ENCODE results near the gene COL15A1. TPM values are rescaled to one million over a fixed set of nuclear protein-coding genes. Genes with fewer than 3 reads are reported as not detected.

Gene COL15A1
- total and polyA plus RNA-seq, 2 of the 13 experiments (the other 11 are each of a cell fraction or from before 2014, with no cell fraction given): not detected

DNA sequence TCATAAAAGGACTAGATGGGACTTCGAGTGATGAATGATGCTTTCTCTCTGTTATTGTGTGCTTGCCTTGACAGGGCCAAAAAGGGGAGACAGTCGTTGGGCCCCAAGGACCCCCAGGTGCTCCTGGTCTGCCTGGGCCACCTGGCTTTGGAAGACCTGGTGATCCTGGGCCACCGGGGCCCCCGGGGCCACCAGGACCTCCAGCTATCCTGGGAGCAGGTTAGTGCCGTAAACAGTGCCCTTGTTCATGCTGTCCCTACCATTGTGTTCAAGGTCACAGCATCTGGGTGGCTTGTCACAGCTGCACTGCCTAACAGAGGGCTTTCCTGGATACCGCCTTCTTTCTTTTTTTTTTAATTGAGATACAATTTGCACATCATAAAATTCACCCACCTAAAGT lies 112.5 kb downstream of the COL15A1 start:
- BruUV-seq (replicated peaks): no TSS peak
- Histone ChIP-seq H3K27me3 (ENCODE audit: control insufficient read depth in 1 of 2, insufficient read depth in 2 of 2, low read length in 2 of 2) (peaks cover 0 to 6% of the 10 kb centered on the region in 2 experiments; a peak in 2 of 5 replicates), H4K20me1 (ENCODE audit: insufficient read depth, low read length) (no peaks in the 10 kb centered on the region), H3K4me2 (ENCODE audit: low read depth, low read length) (no peak overlapping the region), H3K27ac (ENCODE audit: extremely low read length, insufficient read depth, low read length) (no peak overlapping the region), H3K9me3 (ENCODE audit: low read length) (no peaks in the 10 kb centered on the region), H2AFZ (ENCODE audit: low read length) (no peak overlapping the region), H3K9ac (ENCODE audit: insufficient read depth, low read depth, low read length) (no peak overlapping the region), H3K4me3 (replicated peaks in 1 of 3; ENCODE audit: insufficient read depth in 1 of 3, low read depth in 2 of 3, low read length in 3 of 3) (no peak overlapping the region), H3K36me3 (replicated peaks in 1 of 2; ENCODE audit: control insufficient read depth in 1 of 2, insufficient read depth in 2 of 2, low read length in 2 of 2) (no peaks in the 10 kb centered on the region), H3K79me2 (ENCODE audit: insufficient read depth, low read length) (no peaks in the 10 kb centered on the region), H3K4me1 (ENCODE audit: insufficient read depth, low read length) (no peaks in the 10 kb centered on the region; the same call in 1 of the 2 replicates)
- WGBS (ENCODE audit: low lambda C conversion rate): 38% methylated on average over 3 of the region's 6 CpGs
- POLR2A ChIA-PET: no interaction called here
- FAIRE-seq (no peak), ATAC-seq (no peak), DNase-seq (ENCODE audit: low spot score) (no peak)
- no peak for TF ChIP-seq KLF13 (CRISPR knock-in tag; IDR thresholded peaks at IDR 0.05)
- CTCF ChIA-PET (ENCODE audit: low intra/inter-chr PET ratio, low total read pairs): no interaction called here
- in situ Hi-C loops (cut with HindIII; ENCODE audit: extremely low pct_ligation_motif_present, low pct_unique_long_range_greater_than_20kb): no loop called here
- intact Hi-C loops (cut with micrococcal nuclease; ENCODE audit: unreplicated experiment): no loop called here

DNA sequence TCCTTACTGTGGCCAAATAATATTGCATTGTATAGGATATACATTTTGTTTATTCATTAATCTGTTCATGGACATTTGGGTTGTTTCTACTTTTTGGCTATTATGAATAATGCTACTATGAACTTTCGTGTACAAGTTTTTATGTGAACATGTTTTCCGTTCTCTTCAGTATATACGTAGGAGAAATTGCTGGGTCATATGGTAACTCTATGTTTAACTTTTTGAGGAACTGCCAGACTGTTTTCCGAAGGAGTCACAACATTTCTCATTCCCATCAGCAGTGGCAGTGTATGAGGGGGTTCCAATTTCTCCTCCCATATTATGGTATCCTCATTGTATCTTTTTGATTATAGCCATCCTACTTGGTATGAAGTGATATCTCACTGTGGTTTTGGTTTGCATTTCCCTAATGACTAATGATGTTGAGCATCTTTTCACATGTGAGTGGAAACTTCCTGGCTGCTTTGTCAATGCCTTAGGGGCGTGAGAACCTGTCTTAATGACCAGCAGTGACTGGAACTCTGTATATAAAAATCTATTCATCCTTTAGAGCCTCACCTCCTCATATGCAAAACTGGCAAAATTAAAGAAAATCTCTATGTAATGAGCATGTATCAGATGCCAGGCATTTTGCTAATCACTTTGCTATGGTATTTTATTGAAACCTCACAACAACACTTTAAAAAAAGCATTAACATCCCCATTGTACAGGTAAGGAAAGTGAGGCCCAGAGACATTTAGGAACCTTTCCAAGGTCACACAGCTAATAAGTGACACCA lies 113.4 kb downstream of the COL15A1 start:
- ATAC-seq (no peak), DNase-seq (ENCODE audit: low spot score) (no peak), FAIRE-seq (no peak)
- Histone ChIP-seq H3K4me3 (replicated peaks in 1 of 3; ENCODE audit: insufficient read depth in 1 of 3, low read depth in 2 of 3, low read length in 3 of 3) (no peak overlapping the region), H4K20me1 (ENCODE audit: insufficient read depth, low read length) (no peaks in the 10 kb centered on the region), H3K27me3 (ENCODE audit: control insufficient read depth in 1 of 2, insufficient read depth in 2 of 2, low read length in 2 of 2) (peaks cover 0 to 3% of the 10 kb centered on the region in 2 experiments; a peak in 2 of 5 replicates), H3K9ac (ENCODE audit: insufficient read depth, low read depth, low read length) (no peak overlapping the region), H3K9me3 (ENCODE audit: low read length) (no peaks in the 10 kb centered on the region), H3K27ac (ENCODE audit: extremely low read length, insufficient read depth, low read length) (no peak overlapping the region), H3K79me2 (ENCODE audit: insufficient read depth, low read length) (no peaks in the 10 kb centered on the region), H2AFZ (ENCODE audit: low read length) (no peak overlapping the region), H3K36me3 (replicated peaks in 1 of 2; ENCODE audit: control insufficient read depth in 1 of 2, insufficient read depth in 2 of 2, low read length in 2 of 2) (no peaks in the 10 kb centered on the region), H3K4me2 (ENCODE audit: low read depth, low read length) (no peak overlapping the region), H3K4me1 (ENCODE audit: insufficient read depth, low read length) (no peaks in the 10 kb centered on the region; the same call in 1 of the 2 replicates)
- POLR2A ChIA-PET: no interaction called here
- WGBS (ENCODE audit: low lambda C conversion rate): 19% methylated on average over 5 of the region's 5 CpGs
- CTCF ChIA-PET (ENCODE audit: low intra/inter-chr PET ratio, low total read pairs): no interaction called here
- in situ Hi-C loops (cut with HindIII; ENCODE audit: extremely low pct_ligation_motif_present, low pct_unique_long_range_greater_than_20kb) (no loop called here), intact Hi-C loops (cut with micrococcal nuclease; ENCODE audit: unreplicated experiment) (no loop called here)
- BruUV-seq (replicated peaks): no TSS peak
- no peak for TF ChIP-seq CENPBD1 (CRISPR knock-in tag; IDR thresholded peaks at IDR 0.05; ENCODE audit: borderline replicate concordance, low read depth)
- TF ChIP-seq, protein P1, sequence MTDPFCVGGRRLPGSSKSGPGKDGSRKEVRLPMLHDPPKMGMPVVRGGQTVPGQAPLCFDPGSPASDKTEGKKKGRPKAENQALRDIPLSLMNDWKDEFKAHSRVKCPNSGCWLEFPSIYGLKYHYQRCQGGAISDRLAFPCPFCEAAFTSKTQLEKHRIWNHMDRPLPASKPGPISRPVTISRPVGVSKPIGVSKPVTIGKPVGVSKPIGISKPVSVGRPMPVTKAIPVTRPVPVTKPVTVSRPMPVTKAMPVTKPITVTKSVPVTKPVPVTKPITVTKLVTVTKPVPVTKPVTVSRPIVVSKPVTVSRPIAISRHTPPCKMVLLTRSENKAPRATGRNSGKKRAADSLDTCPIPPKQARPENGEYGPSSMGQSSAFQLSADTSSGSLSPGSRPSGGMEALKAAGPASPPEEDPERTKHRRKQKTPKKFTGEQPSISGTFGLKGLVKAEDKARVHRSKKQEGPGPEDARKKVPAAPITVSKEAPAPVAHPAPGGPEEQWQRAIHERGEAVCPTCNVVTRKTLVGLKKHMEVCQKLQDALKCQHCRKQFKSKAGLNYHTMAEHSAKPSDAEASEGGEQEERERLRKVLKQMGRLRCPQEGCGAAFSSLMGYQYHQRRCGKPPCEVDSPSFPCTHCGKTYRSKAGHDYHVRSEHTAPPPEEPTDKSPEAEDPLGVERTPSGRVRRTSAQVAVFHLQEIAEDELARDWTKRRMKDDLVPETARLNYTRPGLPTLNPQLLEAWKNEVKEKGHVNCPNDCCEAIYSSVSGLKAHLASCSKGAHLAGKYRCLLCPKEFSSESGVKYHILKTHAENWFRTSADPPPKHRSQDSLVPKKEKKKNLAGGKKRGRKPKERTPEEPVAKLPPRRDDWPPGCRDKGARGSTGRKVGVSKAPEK (CRISPR knock-in tag; IDR thresholded peaks at IDR 0.05; ENCODE audit: borderline replicate concordance): no peak
- no peak for TF ChIP-seq ZNF563 (CRISPR knock-in tag; IDR thresholded peaks at IDR 0.05)
- no peak for TF ChIP-seq NFYC (CRISPR knock-in tag; IDR thresholded peaks at IDR 0.05)
